SK-N-SH treated with all-trans-retinoic acid at 6 μM for 48 hours (cell line): ENCODE measurements around the gene ARID5B.

Experiments
- ATAC-seq: fragments of 200-7000 bp; cut with Tn5 transposase; 3 replicates; pipeline ENCODE4 v1.9.1; 2020; ENCODE audit warnings: mild to moderate bottlenecking, moderate library complexity
- ARNTL ChIP-seq: fragments of 450-650 bp; formaldehyde crosslinking; IDR thresholded peaks from 2 replicates; pipeline ENCODE4 v1.5.0; 2020; ENCODE audit warnings: low read depth, mild to moderate bottlenecking, moderate library complexity, borderline replicate concordance
- BACH2 ChIP-seq: fragments of 250-450 bp; sonication (Bioruptor Pico); IDR thresholded peaks from 2 replicates; pipeline ENCODE4 v1.9.0; 2021; ENCODE audit warnings: mild to moderate bottlenecking, borderline replicate concordance
- CREB5 ChIP-seq: fragments of 250-450 bp; sonication (Bioruptor Pico); IDR thresholded peaks from 2 replicates; pipeline ENCODE4 v1.5.1; 2020; ENCODE audit warnings: low read depth, mild to moderate bottlenecking, moderate library complexity
- CSDC2 ChIP-seq: fragments of 250-450 bp; sonication (Bioruptor Pico); IDR thresholded peaks from 2 replicates; pipeline ENCODE4 v1.5.0; 2020; ENCODE audit warnings: mild to moderate bottlenecking, moderate library complexity
- CSRNP3 ChIP-seq: fragments of 250-450 bp; sonication (Bioruptor Pico); IDR thresholded peaks from 2 replicates; pipeline ENCODE4 v1.5.1; 2021; ENCODE audit warnings: mild to moderate bottlenecking, moderate library complexity
- ESRRG ChIP-seq: fragments of 250-450 bp; sonication (Bioruptor Pico); IDR thresholded peaks from 2 replicates; pipeline ENCODE4 v1.6.1; 2021; ENCODE audit warnings: mild to moderate bottlenecking
- GLIS3 ChIP-seq: fragments of 250-450 bp; sonication (Bioruptor Pico); IDR thresholded peaks from 2 replicates; pipeline ENCODE4 v1.5.0; 2020; ENCODE audit warnings: mild to moderate bottlenecking, moderate library complexity
- ISL1 ChIP-seq: fragments of 250-450 bp; sonication (Bioruptor Pico); IDR thresholded peaks from 2 replicates; pipeline ENCODE4 v2.1.2; 2022; ENCODE audit warnings: mild to moderate bottlenecking, moderate library complexity
- PATZ1 ChIP-seq: fragments of 250-450 bp; sonication (Bioruptor Pico); IDR thresholded peaks from 2 replicates; pipeline ENCODE4 v1.8.0; 2020; ENCODE audit warnings: mild to moderate bottlenecking, moderate library complexity, borderline replicate concordance
- POU6F1 ChIP-seq: fragments of 250-450 bp; sonication (Bioruptor Pico); IDR thresholded peaks from 2 replicates; pipeline ENCODE4 v1.8.0; 2021; ENCODE audit warnings: low read depth, mild to moderate bottlenecking, moderate library complexity, borderline replicate concordance
- PPARA ChIP-seq: fragments of 250-450 bp; sonication (Bioruptor Pico); IDR thresholded peaks from 2 replicates; pipeline ENCODE4 v1.5.0; 2020; ENCODE audit warnings: mild to moderate bottlenecking, borderline replicate concordance
- RARB ChIP-seq: fragments of 250-450 bp; sonication (Bioruptor Pico); IDR thresholded peaks from 2 replicates; pipeline ENCODE4 v1.8.0; 2021; ENCODE audit warnings: mild to moderate bottlenecking, moderate library complexity
- SNAI2 ChIP-seq: fragments of 250-450 bp; sonication (Bioruptor Pico); IDR thresholded peaks from 2 replicates; pipeline ENCODE4 v1.5.0; 2020; ENCODE audit warnings: mild to moderate bottlenecking, moderate library complexity
- TCF4 ChIP-seq: fragments of 250-450 bp; sonication (Bioruptor Pico); IDR thresholded peaks from 2 replicates; pipeline ENCODE4 v1.8.0; 2021; ENCODE audit warnings: mild to moderate bottlenecking, moderate library complexity, borderline replicate concordance
- TOX ChIP-seq: fragments of 250-450 bp; sonication (Bioruptor Pico); IDR thresholded peaks from 2 replicates; pipeline ENCODE4 v1.8.0; 2021; ENCODE audit warnings: mild to moderate bottlenecking, moderate library complexity, borderline replicate concordance
- TSHZ2 ChIP-seq: fragments of 250-450 bp; sonication (Bioruptor Pico); IDR thresholded peaks from 2 replicates; pipeline ENCODE4 v1.5.0; 2020; ENCODE audit warnings: mild to moderate bottlenecking, moderate library complexity
- ZFP3 ChIP-seq: fragments of 250-450 bp; sonication (Bioruptor Pico); IDR thresholded peaks from 2 replicates; pipeline ENCODE4 v1.5.0; 2020; ENCODE audit warnings: mild to moderate bottlenecking, moderate library complexity
- ZFP30 ChIP-seq: fragments of 450-650 bp; formaldehyde crosslinking; IDR thresholded peaks from 2 replicates; pipeline ENCODE4 v1.5.0; 2022; ENCODE audit warnings: mild to moderate bottlenecking, moderate library complexity
- ZNF565 ChIP-seq: fragments of 450-650 bp; formaldehyde crosslinking; conservative IDR thresholded peaks from 2 replicates; pipeline ENCODE4 v1.5.0; 2020; ENCODE audit warnings: low read depth, mild to moderate bottlenecking, moderate library complexity
- ZNF8 ChIP-seq: fragments of 450-650 bp; formaldehyde crosslinking; IDR thresholded peaks from 2 replicates; pipeline ENCODE4 v1.5.0; 2020; ENCODE audit warnings: mild to moderate bottlenecking, moderate library complexity

The ARID5B gene

GRCh38 chr10:61987951-61988379 lies 86.5 kb downstream of the ARID5B start:
- no peak for TF ChIP-seq ZNF8
- TF ChIP-seq ISL1 (CRISPR knock-in tag) = no peak
- no peak for TF ChIP-seq GLIS3
- TF ChIP-seq ZNF565 = no peak
- TF ChIP-seq SNAI2 (CRISPR knock-in tag) = no peak
- no peak for TF ChIP-seq ARNTL
- no peak for TF ChIP-seq ZFP30 (CRISPR knock-in tag)
- no peak for TF ChIP-seq PATZ1 (CRISPR knock-in tag)
- no peak for TF ChIP-seq CSDC2
- no peak for TF ChIP-seq CREB5 (CRISPR knock-in tag)
- ATAC-seq = peak; percentile 11; the same call in 1 of the 3 replicates

- ATAC-seq = no peak
- TF ChIP-seq CREB5 (CRISPR knock-in tag) (no peak), TSHZ2 (CRISPR knock-in tag) (no peak), POU6F1 (CRISPR knock-in tag) (no peak), BACH2 (CRISPR knock-in tag) (no peak), TOX (CRISPR knock-in tag) (no peak), SNAI2 (CRISPR knock-in tag) (no peak), ESRRG (no peak), CSDC2 (no peak), ZFP3 (CRISPR knock-in tag) (no peak), ARNTL (no peak), ZNF565 (no peak), ISL1 (CRISPR knock-in tag) (no peak), RARB (no peak), PPARA (CRISPR knock-in tag) (no peak), GLIS3 (no peak), TCF4 (no peak), ZFP30 (CRISPR knock-in tag) (no peak), CSRNP3 (CRISPR knock-in tag) (no peak), PATZ1 (CRISPR knock-in tag) (no peak)
These were observed 88.7 kb downstream of the ARID5B start for GRCh38 chr10:61989995-61990760.
